Endodermal cell (in vitro differentiated cells): ENCODE results near the gene CCDC97. TPM values are rescaled to one million over a fixed set of nuclear protein-coding genes. Genes with fewer than 3 reads are reported as not detected.

Experiments
- DNase-seq: peaks from one replicate; pipeline ENCODE4 v3.0.0-alpha.2; 2017
- H3K27ac ChIP-seq: 2 replicates; pipeline ENCODE4 v1.5.1; 2013; ENCODE audit warnings: mild to moderate bottlenecking, low read depth, low read length, moderate library complexity
- H3K27me3 ChIP-seq: 2 replicates; pipeline ENCODE4 v1.6.1; 2013; ENCODE audit warnings: mild to moderate bottlenecking, low read length, moderate library complexity; ENCODE audit not compliant: insufficient read depth, control insufficient read depth, poor library complexity, severe bottlenecking
- H3K36me3 ChIP-seq: 2 replicates; pipeline ENCODE4 v1.7.0; 2013; ENCODE audit warnings: mild to moderate bottlenecking, low read length, moderate library complexity; ENCODE audit not compliant: control insufficient read depth, insufficient read depth
- H3K4me1 ChIP-seq: one replicate; pipeline ENCODE4 v1.7.0; 2013; ENCODE audit warnings: low read length; ENCODE audit not compliant: control insufficient read depth, insufficient read depth
- H3K4me3 ChIP-seq: 2 replicates; pipeline ENCODE4 v1.5.1; 2013; ENCODE audit warnings: mild to moderate bottlenecking, low read length, moderate library complexity
- H3K9ac ChIP-seq: 2 replicates; pipeline ENCODE4 v1.6.1; 2013; ENCODE audit warnings: mild to moderate bottlenecking, low read length, moderate library complexity; ENCODE audit not compliant: poor library complexity, severe bottlenecking; ENCODE audit errors: extremely low read depth
- H3K9me3 ChIP-seq: 2 replicates; pipeline ENCODE4 v1.6.1; 2013; ENCODE audit warnings: mild to moderate bottlenecking, low read length, moderate library complexity; ENCODE audit not compliant: control insufficient read depth
- H3K27ac Mint-ChIP-seq: 2 replicates; pipeline ENCODE4 v1.8.0; 2020; ENCODE audit warnings: mixed read lengths
- H3K27me3 Mint-ChIP-seq: 2 replicates; pipeline ENCODE4 v1.8.0; 2021; ENCODE audit warnings: mild to moderate bottlenecking, mixed read lengths; ENCODE audit not compliant: insufficient read depth
- H3K36me3 Mint-ChIP-seq: 2 replicates; pipeline ENCODE4 v1.8.0; 2020; ENCODE audit warnings: low read depth, mixed read lengths
- H3K4me1 Mint-ChIP-seq: 2 replicates; pipeline ENCODE4 v1.8.0; 2020; ENCODE audit warnings: mixed read lengths
- H3K4me3 Mint-ChIP-seq: 2 replicates; pipeline ENCODE4 v1.8.0; 2020; ENCODE audit warnings: mild to moderate bottlenecking, moderate library complexity, mixed read lengths
- H3K9me3 Mint-ChIP-seq: 2 replicates; pipeline ENCODE4 v1.8.0; 2020; ENCODE audit warnings: mild to moderate bottlenecking, mixed read lengths
- CTCF ChIP-seq: fragments of 200-600 bp; sonication (generic); conservative IDR thresholded peaks from 2 replicates; pipeline ENCODE4 v1.5.0; 2021; ENCODE audit warnings: antibody characterized with exemption, mild to moderate bottlenecking
- WGBS, 2 experiments: methylation state at CpG; one replicate each; pipeline versions ENCODE4 v1.1.5 to v1.1.7; 2013; ENCODE audit warnings: missing lambda C conversion rate in 2 of 2, mixed read lengths in 1 of 2; ENCODE audit not compliant: insufficient coverage in 1 of 2, insufficient read length in 1 of 2; 5-methylcytosine and 5-hydroxymethylcytosine counted together
- total RNA-seq, 2 donors: library from RNA; stranded (reverse); fragmentation: NEBNext Ultra II Directional in 1 of 2; extraction: Animal tissue kit (Norgen Biotek cat#: 25700) in 1 of 2; gene quantifications; 2 replicates in 1 of 2; 3 replicates in 1 of 2; pipeline ENCODE4 v1.2.1, GENCODE V29; 2021

CCDC97 gene
- total RNA-seq, 2 donors from 2014 or later = 38.4 to 44.6 TPM

- Mint-ChIP-seq H3K27me3 (peaks cover 2% of the 10 kb centered on the region), H3K9me3 (no peaks in the 10 kb centered on the region), H3K27ac (peak overlapping the region; percentile 99), H3K4me1 (peaks cover 25% of the 10 kb centered on the region), H3K36me3 (peaks cover 27% of the 10 kb centered on the region), H3K4me3 (peak overlapping the region; percentile 96)
- H3K9me3 ChIP-seq = no peaks in the 10 kb centered on the region
- TF ChIP-seq CTCF = no peak
- peaks cover 39% of the 10 kb centered on the region for H3K36me3 ChIP-seq
- DNase-seq = peak; percentile 61
- no peaks in the 10 kb centered on the region for H3K27me3 ChIP-seq
- H3K4me1 ChIP-seq = peaks cover 6% of the 10 kb centered on the region
- peak overlapping the region; percentile 96 for H3K27ac ChIP-seq
- H3K4me3 ChIP-seq = peak overlapping the region; percentile 91
- peak overlapping the region; percentile 98 for H3K9ac ChIP-seq
- 13 to 15% methylated on average over 15 to 17 of the region's 17 CpGs for WGBS, 2 experiments
These were observed 44.4 kb upstream of the CCDC97 start for GRCh38 chr19:41265395-41266153.

- no peaks in the 10 kb centered on the region for H3K9me3 Mint-ChIP-seq
- peaks cover 21% of the 10 kb centered on the region for H3K4me1 Mint-ChIP-seq
- peaks cover 60% of the 10 kb centered on the region for H3K36me3 Mint-ChIP-seq
- H3K4me3 Mint-ChIP-seq = no peak overlapping the region
- DNase-seq = no peak
- no peak overlapping the region for H3K9ac ChIP-seq
- no peaks in the 10 kb centered on the region for H3K9me3 ChIP-seq
- 67 to 100% methylated on average over 1 to 2 of the region's 2 CpGs for WGBS, 2 experiments
- peaks cover 6% of the 10 kb centered on the region for H3K4me1 ChIP-seq
- H3K4me3 ChIP-seq = no peak overlapping the region
- H3K27ac Mint-ChIP-seq = no peak overlapping the region
- H3K27me3 Mint-ChIP-seq = no peaks in the 10 kb centered on the region
- no peak overlapping the region for H3K27ac ChIP-seq
- no peak for TF ChIP-seq CTCF
- H3K36me3 ChIP-seq = peaks cover 74% of the 10 kb centered on the region
- no peaks in the 10 kb centered on the region for H3K27me3 ChIP-seq
These were observed 40.9 kb upstream of the CCDC97 start for GRCh38 chr19:41269055-41269454.

DNA sequence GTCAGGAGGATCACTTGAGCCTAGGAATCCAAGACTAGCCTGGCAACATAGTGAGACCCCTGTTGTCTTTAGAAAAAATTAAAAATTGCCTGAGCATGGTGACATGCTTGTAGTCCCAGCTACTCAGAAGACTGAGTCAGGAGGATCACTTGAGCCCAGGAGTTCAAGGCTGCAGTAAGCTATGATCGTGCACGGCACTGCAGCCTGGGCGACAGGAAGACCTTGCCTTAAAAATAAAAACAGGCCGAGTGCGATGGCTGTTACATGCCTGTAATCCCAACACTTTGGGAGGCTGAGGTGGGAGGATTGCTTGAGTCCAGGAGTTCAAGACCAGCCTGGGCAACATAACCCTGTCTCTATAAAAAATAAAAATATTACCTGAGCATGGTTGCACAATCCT is 40.4 kb upstream of the CCDC97 start:
- WGBS, 2 experiments = 90 to 97% methylated on average over 3 to 5 of the region's 5 CpGs
- no peak overlapping the region for H3K4me3 Mint-ChIP-seq
- no peaks in the 10 kb centered on the region for H3K9me3 Mint-ChIP-seq
- H3K27me3 Mint-ChIP-seq = no peaks in the 10 kb centered on the region
- H3K27me3 ChIP-seq = no peaks in the 10 kb centered on the region
- peaks cover 79% of the 10 kb centered on the region for H3K36me3 ChIP-seq
- DNase-seq = no peak
- no peak overlapping the region for H3K9ac ChIP-seq
- peaks cover 66% of the 10 kb centered on the region for H3K36me3 Mint-ChIP-seq
- no peak overlapping the region for H3K27ac Mint-ChIP-seq
- peaks cover 6% of the 10 kb centered on the region for H3K4me1 ChIP-seq
- no peaks in the 10 kb centered on the region for H3K9me3 ChIP-seq
- no peak overlapping the region for H3K4me3 ChIP-seq
- H3K4me1 Mint-ChIP-seq = peaks cover 21% of the 10 kb centered on the region
- no peak overlapping the region for H3K27ac ChIP-seq
- TF ChIP-seq CTCF = no peak
